Measurements from ENCODE around the gene GPI. TPM values are rescaled to one million over a fixed set of nuclear protein-coding genes. Genes with fewer than 3 reads are reported as not detected.

Gene GPI
- total RNA-seq, 2 donors from 2014 or later: 106 to 188 TPM

DNA sequence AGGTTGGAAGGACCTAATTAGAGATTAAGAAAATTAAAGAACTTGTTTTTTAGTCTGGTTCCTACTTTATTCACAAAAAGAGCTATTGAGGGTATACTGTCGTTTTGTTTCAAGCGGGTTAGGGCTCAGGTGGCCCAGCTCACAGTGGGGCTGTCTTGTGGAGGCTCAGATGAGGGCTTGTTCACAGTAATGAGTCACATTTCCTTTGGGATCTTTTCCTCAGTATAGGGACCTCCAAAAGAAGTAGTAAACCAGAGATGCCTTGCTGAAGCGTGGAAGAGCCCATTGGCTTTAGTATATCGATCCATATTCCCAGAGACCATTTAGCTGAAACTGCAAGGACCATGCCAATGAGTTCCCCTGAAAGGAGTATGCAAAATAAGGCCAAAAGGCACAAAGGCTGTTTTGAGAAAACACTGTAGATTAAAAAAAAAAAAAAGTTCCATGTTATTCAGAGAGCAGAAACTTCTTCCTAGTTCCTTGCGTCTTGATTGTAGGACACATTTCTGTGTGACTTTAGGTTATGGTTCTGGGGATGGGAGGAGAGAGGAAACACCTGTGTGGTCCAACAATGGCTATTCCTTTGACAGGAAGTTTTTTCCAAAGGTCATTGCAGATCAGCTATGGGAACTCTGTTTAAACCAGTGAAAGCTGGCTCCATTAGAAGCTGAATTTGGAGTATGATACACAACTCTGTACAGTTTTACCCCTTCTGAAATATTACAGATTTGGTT is 32.8 kb upstream of the GPI start:
- Histone ChIP-seq H3K9me3 (no peaks in the 10 kb centered on the region), H3K27ac (no peak overlapping the region), H3K4me3 (no peak overlapping the region), H3K4me1 (replicated peaks) (no peaks in the 10 kb centered on the region), H3K27me3 (replicated peaks; ENCODE audit: insufficient read depth) (no peaks in the 10 kb centered on the region), H3K36me3 (peaks cover 0 to 6% of the 10 kb centered on the region in 2 donors)
- intact Hi-C loops (cut with DNase I): loop anchor here (10.0 kb wide), 1 partner anchor 77 kb away; the partner anchor contains the start of gene GARRE1
- no peak for TF ChIP-seq POLR2A (IDR thresholded peaks at IDR 0.05)
- TF ChIP-seq POLR2AphosphoS5 (IDR thresholded peaks at IDR 0.05): no peak
- TF ChIP-seq, protein P1, sequence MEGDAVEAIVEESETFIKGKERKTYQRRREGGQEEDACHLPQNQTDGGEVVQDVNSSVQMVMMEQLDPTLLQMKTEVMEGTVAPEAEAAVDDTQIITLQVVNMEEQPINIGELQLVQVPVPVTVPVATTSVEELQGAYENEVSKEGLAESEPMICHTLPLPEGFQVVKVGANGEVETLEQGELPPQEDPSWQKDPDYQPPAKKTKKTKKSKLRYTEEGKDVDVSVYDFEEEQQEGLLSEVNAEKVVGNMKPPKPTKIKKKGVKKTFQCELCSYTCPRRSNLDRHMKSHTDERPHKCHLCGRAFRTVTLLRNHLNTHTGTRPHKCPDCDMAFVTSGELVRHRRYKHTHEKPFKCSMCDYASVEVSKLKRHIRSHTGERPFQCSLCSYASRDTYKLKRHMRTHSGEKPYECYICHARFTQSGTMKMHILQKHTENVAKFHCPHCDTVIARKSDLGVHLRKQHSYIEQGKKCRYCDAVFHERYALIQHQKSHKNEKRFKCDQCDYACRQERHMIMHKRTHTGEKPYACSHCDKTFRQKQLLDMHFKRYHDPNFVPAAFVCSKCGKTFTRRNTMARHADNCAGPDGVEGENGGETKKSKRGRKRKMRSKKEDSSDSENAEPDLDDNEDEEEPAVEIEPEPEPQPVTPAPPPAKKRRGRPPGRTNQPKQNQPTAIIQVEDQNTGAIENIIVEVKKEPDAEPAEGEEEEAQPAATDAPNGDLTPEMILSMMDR (IDR thresholded peaks at IDR 0.05): no peak
- 95% methylated on average over 5 of the region's 5 CpGs for WGBS
- no peak for DNase-seq (ENCODE audit: low spot score)

DNA sequence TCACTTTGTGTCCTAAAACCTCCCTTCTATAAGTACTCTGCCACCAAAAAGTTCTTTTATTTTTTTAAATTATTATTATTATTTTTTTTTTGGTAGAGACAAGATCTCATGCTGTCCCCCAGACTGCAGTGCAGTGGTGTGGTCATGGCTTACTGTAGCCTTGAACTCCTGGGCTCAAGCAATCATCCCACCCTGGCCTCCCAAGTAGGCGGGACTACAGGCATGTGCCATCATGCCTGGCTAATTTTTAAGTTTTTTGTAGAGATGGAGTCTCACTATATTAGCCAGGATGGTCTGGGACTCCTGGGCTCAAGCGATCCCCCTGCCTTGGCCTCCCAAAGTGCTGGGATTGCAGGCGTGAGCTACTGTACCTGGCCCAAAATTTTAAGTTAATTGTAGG is 29.1 kb upstream of the GPI start:
- intact Hi-C loops (cut with DNase I): loop anchor here (10.0 kb wide), 1 partner anchor 81 kb away; the partner anchor contains the start of gene GARRE1
- no peaks in the 10 kb centered on the region for H3K36me3 ChIP-seq
- 91% methylated on average over 3 of the region's 3 CpGs for WGBS

DNA sequence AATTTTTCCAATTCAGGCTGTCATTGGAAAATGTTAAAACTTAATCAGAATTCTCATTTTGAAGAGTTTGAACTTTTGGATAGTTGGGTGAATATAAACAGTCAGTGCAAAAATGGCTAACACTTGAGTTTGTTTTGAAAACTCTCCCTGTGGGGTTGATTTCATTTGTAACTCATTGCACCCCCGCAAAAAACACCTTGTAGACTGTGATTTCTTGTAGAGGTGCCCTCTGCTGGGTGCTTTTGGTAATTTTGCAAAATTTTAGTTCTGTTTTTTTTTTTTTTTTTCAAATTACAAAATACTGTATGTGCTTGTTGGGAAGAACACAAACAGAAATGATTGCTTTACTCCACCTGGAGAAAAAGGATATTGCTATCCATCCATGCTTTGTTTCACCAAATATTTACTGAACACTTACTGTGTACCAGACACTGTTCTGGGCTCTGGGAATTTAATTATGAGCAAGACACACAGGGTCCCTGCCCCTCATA is 28.2 kb upstream of the GPI start:
- peak overlapping the region in 1 of 2 donors; percentile 17 for H3K27ac ChIP-seq
- H3K27me3 ChIP-seq (replicated peaks; ENCODE audit: insufficient read depth): no peaks in the 10 kb centered on the region
- no peaks in the 10 kb centered on the region for H3K36me3 ChIP-seq
- no peak for DNase-seq (ENCODE audit: low spot score)
- no peak overlapping the region for H3K4me3 ChIP-seq
- 0% methylated on average over 1 of the region's 1 CpG for WGBS
- H3K4me1 ChIP-seq (replicated peaks): no peaks in the 10 kb centered on the region
- TF ChIP-seq POLR2A (IDR thresholded peaks at IDR 0.05) (no peak), POLR2AphosphoS5 (IDR thresholded peaks at IDR 0.05) (peak; percentile 26)
- TF ChIP-seq, protein P1 (IDR thresholded peaks at IDR 0.05): peak; percentile 39 to 49 (median 48)
- H3K9me3 ChIP-seq: no peaks in the 10 kb centered on the region
- intact Hi-C loops (cut with DNase I): loop anchor here (10.0 kb wide), 1 partner anchor 82 kb away; the partner anchor contains the start of gene GARRE1

More for the DNA sequence above, 29.1 kb upstream of the GPI start:
- Histone ChIP-seq H3K27ac (peak overlapping the region in 1 of 2 donors; percentile 17), H3K4me1 (replicated peaks) (no peaks in the 10 kb centered on the region), H3K9me3 (no peaks in the 10 kb centered on the region), H3K27me3 (replicated peaks; ENCODE audit: insufficient read depth) (no peaks in the 10 kb centered on the region), H3K4me3 (no peak overlapping the region)
- DNase-seq (ENCODE audit: low spot score): no peak
- no peak for TF ChIP-seq POLR2A (IDR thresholded peaks at IDR 0.05)
- TF ChIP-seq, protein P1 (IDR thresholded peaks at IDR 0.05): no peak
- no peak for TF ChIP-seq POLR2AphosphoS5 (IDR thresholded peaks at IDR 0.05)

DNA sequence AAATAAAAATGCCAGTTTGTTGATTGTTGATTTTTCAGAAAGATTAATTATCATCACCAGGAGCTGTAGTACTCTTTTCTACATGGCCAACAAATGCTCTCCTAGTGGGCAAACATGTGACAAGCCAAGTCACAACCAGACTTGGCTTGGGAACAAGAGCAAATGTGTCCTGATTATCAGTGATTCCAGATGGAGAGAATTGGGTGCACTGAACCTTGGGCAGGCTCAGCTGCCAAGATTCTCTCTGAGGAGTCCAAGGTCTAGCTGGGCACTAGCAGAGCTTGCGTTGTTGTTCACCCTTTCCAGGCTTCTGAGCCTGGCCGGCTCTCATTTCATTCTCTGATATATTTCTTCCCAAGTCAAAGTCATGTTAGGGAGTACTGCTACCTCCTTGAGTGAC is 27.3 kb upstream of the GPI start:
- no peak overlapping the region for H3K27ac ChIP-seq
- no peak for DNase-seq (ENCODE audit: low spot score)

More for the DNA sequence above, 27.3 kb upstream of the GPI start:
- intact Hi-C loops (cut with DNase I): loop anchor here (10.0 kb wide), 1 partner anchor 83 kb away; the partner anchor contains the start of gene GARRE1
- no peaks in the 10 kb centered on the region for H3K36me3 ChIP-seq
- TF ChIP-seq POLR2AphosphoS5 (IDR thresholded peaks at IDR 0.05) (no peak), POLR2A (IDR thresholded peaks at IDR 0.05) (no peak)
- TF ChIP-seq, protein P1 (IDR thresholded peaks at IDR 0.05): no peak
- H3K9me3 ChIP-seq: no peaks in the 10 kb centered on the region
- no peak overlapping the region for H3K4me3 ChIP-seq
- no peaks in the 10 kb centered on the region for H3K27me3 ChIP-seq (replicated peaks; ENCODE audit: insufficient read depth)
- 93% methylated on average over 2 of the region's 2 CpGs for WGBS
- no peaks in the 10 kb centered on the region for H3K4me1 ChIP-seq (replicated peaks)
